ENCODE results near the gene HSF2BP.

HSF2BP gene

GRCh38 chr21:43603641-43604504 is 55.4 kb downstream of the HSF2BP start:
- peak; percentile 76 for DNase-seq (ENCODE audit: extremely low read depth, low read depth)

GRCh38 chr21:43603233-43603626 is 56.1 kb downstream of the HSF2BP start:
- no peak for TF ChIP-seq CTCF (IDR thresholded peaks at IDR 0.05; ENCODE audit: low read depth, low read length, missing control alignments)
- no peak overlapping the region for H3K4me3 ChIP-seq (replicated peaks; ENCODE audit: low read depth, low read length)
- no peak for DNase-seq (ENCODE audit: extremely low read depth, low read depth)

More at GRCh38 chr21:43603641-43604504, 55.4 kb downstream of the HSF2BP start:
- no peak for TF ChIP-seq CTCF (IDR thresholded peaks at IDR 0.05; ENCODE audit: low read depth, low read length, missing control alignments)
- no peak overlapping the region for H3K4me3 ChIP-seq (replicated peaks; ENCODE audit: low read depth, low read length)

- H3K4me3 ChIP-seq (replicated peaks; ENCODE audit: low read depth, low read length) = no peak overlapping the region
- no peak for TF ChIP-seq CTCF (IDR thresholded peaks at IDR 0.05; ENCODE audit: low read depth, low read length, missing control alignments)
- no peak for DNase-seq (ENCODE audit: extremely low read depth, low read depth)
Measured at GRCh38 chr21:43602266-43603232, 56.7 kb downstream of the HSF2BP start.

GRCh38 chr21:43600642-43601402 is 58.5 kb downstream of the HSF2BP start:
- H3K4me3 ChIP-seq (replicated peaks; ENCODE audit: low read depth, low read length) = no peak overlapping the region
- TF ChIP-seq CTCF (IDR thresholded peaks at IDR 0.05; ENCODE audit: low read depth, low read length, missing control alignments) = no peak
- DNase-seq (ENCODE audit: extremely low read depth, low read depth) = no peak

GRCh38 chr21:43599728-43600127 is 59.6 kb downstream of the HSF2BP start:
- DNase-seq (ENCODE audit: extremely low read depth, low read depth) = no peak
- H3K4me3 ChIP-seq (replicated peaks; ENCODE audit: low read depth, low read length) = no peak overlapping the region
- no peak for TF ChIP-seq CTCF (IDR thresholded peaks at IDR 0.05; ENCODE audit: low read depth, low read length, missing control alignments)

- no peak overlapping the region for H3K4me3 ChIP-seq (replicated peaks; ENCODE audit: low read depth, low read length)
- no peak for DNase-seq (ENCODE audit: extremely low read depth, low read depth)
- no peak for TF ChIP-seq CTCF (IDR thresholded peaks at IDR 0.05; ENCODE audit: low read depth, low read length, missing control alignments)
Measured at GRCh38 chr21:43598416-43599120, 60.7 kb downstream of the HSF2BP start.

All from HFF-Myc (cell line).